Measurements from ENCODE around the gene FHIT.
A peak's percentile ranks its signal among the peaks of the same experiment; 100 is the strongest.

FHIT gene

GRCh38 chr3:60277361-60277800 lies 973.9 kb downstream of the FHIT start:
- no peaks in the 10 kb centered on the region for H3K4me1 ChIP-seq (ENCODE audit: control insufficient read depth, low read depth, low read length)
- no peak overlapping the region for H3K4me3 ChIP-seq (ENCODE audit: low read length)
- no peak overlapping the region for H3K4me2 ChIP-seq (ENCODE audit: low read length)
- no peak overlapping the region for H3K23ac ChIP-seq (ENCODE audit: low read length)
- H2AK5ac ChIP-seq (ENCODE audit: low read length), result no peak overlapping the region
- no peak overlapping the region for H3K27ac ChIP-seq (ENCODE audit: low read depth, low read length)
- H3K27me3 ChIP-seq (ENCODE audit: insufficient read depth, low read length, poor library complexity), result no peaks in the 10 kb centered on the region
- no peak overlapping the region for H3K56ac ChIP-seq (ENCODE audit: low read length)
- DNase-seq, result peak; percentile 12
- no peak overlapping the region for H3K4ac ChIP-seq (ENCODE audit: low read depth, low read length)
- no peak overlapping the region for H2BK5ac ChIP-seq (ENCODE audit: low read length)
- no peak overlapping the region for H2BK120ac ChIP-seq (ENCODE audit: low read depth, low read length)
- H3K18ac ChIP-seq (ENCODE audit: low read length), result no peak overlapping the region
- H4K8ac ChIP-seq (ENCODE audit: low read depth, low read length), result no peak overlapping the region
- no peaks in the 10 kb centered on the region for H3K79me1 ChIP-seq (ENCODE audit: low read length)
- H3K79me2 ChIP-seq (ENCODE audit: control insufficient read depth, insufficient read depth, low read length), result no peaks in the 10 kb centered on the region
- no peaks in the 10 kb centered on the region for H3K36me3 ChIP-seq (ENCODE audit: control insufficient read depth, insufficient read depth, low read length)
- no peak overlapping the region for H3K9ac ChIP-seq (ENCODE audit: low read length)
- H2BK15ac ChIP-seq (replicated peaks; ENCODE audit: low read depth), result no peak overlapping the region
- no CpG with 5 or more reads among the region's 6 CpGs for WGBS (ENCODE audit: extremely low coverage, insufficient coverage, low lambda C conversion rate)
- H4K5ac ChIP-seq (ENCODE audit: low read length), result no peak overlapping the region

GRCh38 chr3:60276615-60277014 lies 974.6 kb downstream of the FHIT start:
- H3K23ac ChIP-seq (ENCODE audit: low read length), result no peak overlapping the region
- H2BK15ac ChIP-seq (replicated peaks; ENCODE audit: low read depth), result no peak overlapping the region
- H2BK5ac ChIP-seq (ENCODE audit: low read length), result no peak overlapping the region
- H2BK120ac ChIP-seq (ENCODE audit: low read depth, low read length), result no peak overlapping the region
- H3K36me3 ChIP-seq (ENCODE audit: control insufficient read depth, insufficient read depth, low read length), result no peaks in the 10 kb centered on the region
- H3K4me1 ChIP-seq (ENCODE audit: control insufficient read depth, low read depth, low read length), result no peaks in the 10 kb centered on the region
- no peak overlapping the region for H3K18ac ChIP-seq (ENCODE audit: low read length)
- DNase-seq, result no peak
- no peak overlapping the region for H3K9ac ChIP-seq (ENCODE audit: low read length)
- no peak overlapping the region for H3K4me3 ChIP-seq (ENCODE audit: low read length)
- H3K79me2 ChIP-seq (ENCODE audit: control insufficient read depth, insufficient read depth, low read length), result no peaks in the 10 kb centered on the region
- no peak overlapping the region for H3K56ac ChIP-seq (ENCODE audit: low read length)
- H4K5ac ChIP-seq (ENCODE audit: low read length), result no peak overlapping the region
- H3K4me2 ChIP-seq (ENCODE audit: low read length), result no peak overlapping the region
- no peak overlapping the region for H2AK5ac ChIP-seq (ENCODE audit: low read length)
- H3K79me1 ChIP-seq (ENCODE audit: low read length), result no peaks in the 10 kb centered on the region
- H3K27me3 ChIP-seq (ENCODE audit: insufficient read depth, low read length, poor library complexity), result no peaks in the 10 kb centered on the region
- no peak overlapping the region for H4K8ac ChIP-seq (ENCODE audit: low read depth, low read length)
- no CpG with 5 or more reads among the region's 2 CpGs for WGBS (ENCODE audit: extremely low coverage, insufficient coverage, low lambda C conversion rate)
- no peak overlapping the region for H3K4ac ChIP-seq (ENCODE audit: low read depth, low read length)
- no peak overlapping the region for H3K27ac ChIP-seq (ENCODE audit: low read depth, low read length)

GRCh38 chr3:60274646-60275045 lies 976.6 kb downstream of the FHIT start:
- no peaks in the 10 kb centered on the region for H3K4me1 ChIP-seq (ENCODE audit: control insufficient read depth, low read depth, low read length)
- H3K27me3 ChIP-seq (ENCODE audit: insufficient read depth, low read length, poor library complexity), result no peaks in the 10 kb centered on the region
- no peak overlapping the region for H3K23ac ChIP-seq (ENCODE audit: low read length)
- no peak overlapping the region for H2AK5ac ChIP-seq (ENCODE audit: low read length)
- H2BK15ac ChIP-seq (replicated peaks; ENCODE audit: low read depth), result no peak overlapping the region
- no peak overlapping the region for H3K56ac ChIP-seq (ENCODE audit: low read length)
- no peak overlapping the region for H2BK5ac ChIP-seq (ENCODE audit: low read length)
- H3K9ac ChIP-seq (ENCODE audit: low read length), result no peak overlapping the region
- no peak overlapping the region for H3K4me3 ChIP-seq (ENCODE audit: low read length)
- H3K79me1 ChIP-seq (ENCODE audit: low read length), result no peaks in the 10 kb centered on the region
- no peak overlapping the region for H3K18ac ChIP-seq (ENCODE audit: low read length)
- H3K4ac ChIP-seq (ENCODE audit: low read depth, low read length), result no peak overlapping the region
- no peaks in the 10 kb centered on the region for H3K79me2 ChIP-seq (ENCODE audit: control insufficient read depth, insufficient read depth, low read length)
- no peak overlapping the region for H4K5ac ChIP-seq (ENCODE audit: low read length)
- no peak overlapping the region for H3K4me2 ChIP-seq (ENCODE audit: low read length)
- H2BK120ac ChIP-seq (ENCODE audit: low read depth, low read length), result no peak overlapping the region
- no peak for DNase-seq
- H4K8ac ChIP-seq (ENCODE audit: low read depth, low read length), result no peak overlapping the region
- H3K27ac ChIP-seq (ENCODE audit: low read depth, low read length), result no peak overlapping the region
- no peaks in the 10 kb centered on the region for H3K36me3 ChIP-seq (ENCODE audit: control insufficient read depth, insufficient read depth, low read length)

- Histone ChIP-seq H3K18ac (ENCODE audit: low read length) (no peak overlapping the region), H2BK15ac (replicated peaks; ENCODE audit: low read depth) (no peak overlapping the region), H3K4me1 (ENCODE audit: control insufficient read depth, low read depth, low read length) (no peaks in the 10 kb centered on the region), H3K9ac (ENCODE audit: low read length) (no peak overlapping the region), H3K36me3 (ENCODE audit: control insufficient read depth, insufficient read depth, low read length) (no peaks in the 10 kb centered on the region), H3K27ac (ENCODE audit: low read depth, low read length) (no peak overlapping the region), H4K5ac (ENCODE audit: low read length) (no peak overlapping the region), H3K4ac (ENCODE audit: low read depth, low read length) (no peak overlapping the region), H3K56ac (ENCODE audit: low read length) (no peak overlapping the region), H3K4me3 (ENCODE audit: low read length) (no peak overlapping the region), H2AK5ac (ENCODE audit: low read length) (no peak overlapping the region), H3K27me3 (ENCODE audit: insufficient read depth, low read length, poor library complexity) (no peaks in the 10 kb centered on the region), H3K79me2 (ENCODE audit: control insufficient read depth, insufficient read depth, low read length) (no peaks in the 10 kb centered on the region), H2BK5ac (ENCODE audit: low read length) (no peak overlapping the region), H2BK120ac (ENCODE audit: low read depth, low read length) (no peak overlapping the region), H3K4me2 (ENCODE audit: low read length) (no peak overlapping the region), H3K23ac (ENCODE audit: low read length) (no peak overlapping the region), H3K79me1 (ENCODE audit: low read length) (no peaks in the 10 kb centered on the region), H4K8ac (ENCODE audit: low read depth, low read length) (no peak overlapping the region)
- no peak for DNase-seq
- 100% methylated on average over 1 of the region's 2 CpGs for WGBS (ENCODE audit: extremely low coverage, insufficient coverage, low lambda C conversion rate)
Measured at GRCh38 chr3:60274098-60274497, 977.2 kb downstream of the FHIT start.

- Histone ChIP-seq H3K23ac (ENCODE audit: low read length) (no peak overlapping the region), H3K27ac (ENCODE audit: low read depth, low read length) (no peak overlapping the region), H3K4ac (ENCODE audit: low read depth, low read length) (no peak overlapping the region), H3K27me3 (ENCODE audit: insufficient read depth, low read length, poor library complexity) (no peaks in the 10 kb centered on the region), H2BK15ac (replicated peaks; ENCODE audit: low read depth) (no peak overlapping the region), H3K4me3 (ENCODE audit: low read length) (no peak overlapping the region), H2BK5ac (ENCODE audit: low read length) (no peak overlapping the region), H2AK5ac (ENCODE audit: low read length) (no peak overlapping the region), H2BK120ac (ENCODE audit: low read depth, low read length) (no peak overlapping the region), H3K9ac (ENCODE audit: low read length) (no peak overlapping the region), H3K79me1 (ENCODE audit: low read length) (no peaks in the 10 kb centered on the region), H3K18ac (ENCODE audit: low read length) (no peak overlapping the region), H4K5ac (ENCODE audit: low read length) (no peak overlapping the region), H4K8ac (ENCODE audit: low read depth, low read length) (no peak overlapping the region), H3K4me1 (ENCODE audit: control insufficient read depth, low read depth, low read length) (no peaks in the 10 kb centered on the region), H3K79me2 (ENCODE audit: control insufficient read depth, insufficient read depth, low read length) (no peaks in the 10 kb centered on the region), H3K4me2 (ENCODE audit: low read length) (no peak overlapping the region), H3K56ac (ENCODE audit: low read length) (no peak overlapping the region), H3K36me3 (ENCODE audit: control insufficient read depth, insufficient read depth, low read length) (no peaks in the 10 kb centered on the region)
- no CpG with 5 or more reads among the region's 7 CpGs for WGBS (ENCODE audit: extremely low coverage, insufficient coverage, low lambda C conversion rate)
- DNase-seq, result no peak
Measured at GRCh38 chr3:60269829-60270266, 981.4 kb downstream of the FHIT start.

- Histone ChIP-seq H3K9ac (ENCODE audit: low read length) (no peak overlapping the region), H3K56ac (ENCODE audit: low read length) (no peak overlapping the region), H3K27me3 (ENCODE audit: insufficient read depth, low read length, poor library complexity) (no peaks in the 10 kb centered on the region), H2AK5ac (ENCODE audit: low read length) (no peak overlapping the region), H4K5ac (ENCODE audit: low read length) (no peak overlapping the region), H3K4me2 (ENCODE audit: low read length) (no peak overlapping the region), H3K4me3 (ENCODE audit: low read length) (no peak overlapping the region), H3K79me1 (ENCODE audit: low read length) (no peaks in the 10 kb centered on the region), H3K4ac (ENCODE audit: low read depth, low read length) (no peak overlapping the region), H2BK120ac (ENCODE audit: low read depth, low read length) (no peak overlapping the region), H3K36me3 (ENCODE audit: control insufficient read depth, insufficient read depth, low read length) (no peaks in the 10 kb centered on the region), H3K23ac (ENCODE audit: low read length) (no peak overlapping the region), H2BK15ac (replicated peaks; ENCODE audit: low read depth) (no peak overlapping the region), H3K27ac (ENCODE audit: low read depth, low read length) (no peak overlapping the region), H3K18ac (ENCODE audit: low read length) (no peak overlapping the region), H3K79me2 (ENCODE audit: control insufficient read depth, insufficient read depth, low read length) (no peaks in the 10 kb centered on the region), H2BK5ac (ENCODE audit: low read length) (no peak overlapping the region), H3K4me1 (ENCODE audit: control insufficient read depth, low read depth, low read length) (no peaks in the 10 kb centered on the region), H4K8ac (ENCODE audit: low read depth, low read length) (no peak overlapping the region)
- no CpG with 5 or more reads among the region's 1 CpG for WGBS (ENCODE audit: extremely low coverage, insufficient coverage, low lambda C conversion rate)
- no peak for DNase-seq
Measured at GRCh38 chr3:60269377-60269776, 981.9 kb downstream of the FHIT start.
